ENCODE data around the gene SPRR3. TPM values are rescaled to one million over a fixed set of nuclear protein-coding genes. Genes with fewer than 3 reads are reported as not detected.
"Not testable (repeated sequence)": the region's sequence is repeated elsewhere in the genome, so short reads cannot be mapped to it uniquely, and the experiment has no call there.

SPRR3 gene
- total RNA-seq, 2 donors from 2014 or later = not detected

GRCh38 chr1:152996633-152997400 lies 4.7 kb upstream of the SPRR3 start:
- no peaks in the 10 kb centered on the region for H3K4me1 Mint-ChIP-seq
- H3K27me3 Mint-ChIP-seq = peaks cover 40% of the 10 kb centered on the region
- peaks cover 2% of the 10 kb centered on the region for H3K36me3 Mint-ChIP-seq (ENCODE audit: low read depth)
- H3K4me3 Mint-ChIP-seq = no peak overlapping the region
- no peak overlapping the region for H3K27ac Mint-ChIP-seq
- no peaks in the 10 kb centered on the region for H3K9me3 ChIP-seq (ENCODE audit: control insufficient read depth, low read length, poor library complexity, severe bottlenecking)
- ATAC-seq (no peak), DNase-seq (no peak)

DNA sequence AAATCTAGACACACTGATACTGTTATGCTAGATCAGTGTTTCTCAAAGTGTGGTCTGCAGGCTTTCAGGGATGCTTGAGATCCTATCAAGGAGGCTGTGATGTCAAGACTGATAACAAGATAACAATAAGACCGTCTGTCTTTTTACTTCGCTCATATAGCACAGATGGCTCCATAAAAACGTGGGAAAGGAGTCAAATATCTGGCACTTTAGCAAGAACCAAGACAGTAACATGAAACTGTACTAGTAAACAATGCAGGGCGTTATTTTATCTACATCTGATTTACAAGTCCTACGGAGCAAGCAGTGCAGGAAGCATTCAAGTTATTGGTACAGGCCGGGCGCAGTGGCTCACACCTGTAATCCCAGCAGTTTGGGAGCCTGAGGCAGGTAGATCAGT lies 3.6 kb upstream of the SPRR3 start:
- Mint-ChIP-seq H3K36me3 (ENCODE audit: low read depth) (peaks cover 2% of the 10 kb centered on the region), H3K4me1 (no peaks in the 10 kb centered on the region), H3K4me3 (no peak overlapping the region), H3K27me3 (peaks cover 36% of the 10 kb centered on the region), H3K27ac (no peak overlapping the region)
- H3K9me3 ChIP-seq (ENCODE audit: control insufficient read depth, low read length, poor library complexity, severe bottlenecking) = no peaks in the 10 kb centered on the region
- DNase-seq = no peak
- no peak for ATAC-seq

GRCh38 chr1:152998476-152998875 lies 3.1 kb upstream of the SPRR3 start:
- Mint-ChIP-seq H3K4me3 (no peak overlapping the region), H3K27me3 (peaks cover 32% of the 10 kb centered on the region), H3K4me1 (no peaks in the 10 kb centered on the region), H3K36me3 (ENCODE audit: low read depth) (peaks cover 2% of the 10 kb centered on the region), H3K27ac (no peak overlapping the region)
- no peak for DNase-seq
- ATAC-seq = no peak
- no peaks in the 10 kb centered on the region for H3K9me3 ChIP-seq (ENCODE audit: control insufficient read depth, low read length, poor library complexity, severe bottlenecking)

DNA sequence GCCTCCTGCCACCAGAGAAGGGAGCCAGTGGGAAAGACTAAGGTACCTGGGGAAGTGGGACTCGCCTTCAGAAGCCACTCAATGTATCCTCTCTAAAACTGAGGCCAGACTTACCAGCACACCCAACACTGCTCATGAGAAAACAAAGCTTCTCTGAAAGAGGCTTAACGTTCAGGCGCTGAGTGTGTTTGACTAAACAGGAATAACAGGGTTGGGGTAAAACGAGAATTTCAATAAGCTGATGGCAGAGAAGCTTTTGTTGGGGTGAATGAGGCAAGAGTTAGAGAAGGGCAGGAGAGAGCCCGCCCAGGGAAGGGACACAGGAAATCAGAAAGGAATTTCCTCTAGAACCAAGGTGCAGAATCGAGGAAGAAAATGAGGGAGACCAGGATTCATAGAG lies 1.7 kb upstream of the SPRR3 start:
- no peaks in the 10 kb centered on the region for H3K4me1 Mint-ChIP-seq
- ATAC-seq (no peak), DNase-seq (no peak)
- peaks cover 2% of the 10 kb centered on the region for H3K36me3 Mint-ChIP-seq (ENCODE audit: low read depth)
- peaks cover 34% of the 10 kb centered on the region for H3K27me3 Mint-ChIP-seq
- H3K27ac Mint-ChIP-seq = no peak overlapping the region
- H3K9me3 ChIP-seq (ENCODE audit: control insufficient read depth, low read length, poor library complexity, severe bottlenecking) = no peaks in the 10 kb centered on the region
- H3K4me3 Mint-ChIP-seq = no peak overlapping the region

DNA sequence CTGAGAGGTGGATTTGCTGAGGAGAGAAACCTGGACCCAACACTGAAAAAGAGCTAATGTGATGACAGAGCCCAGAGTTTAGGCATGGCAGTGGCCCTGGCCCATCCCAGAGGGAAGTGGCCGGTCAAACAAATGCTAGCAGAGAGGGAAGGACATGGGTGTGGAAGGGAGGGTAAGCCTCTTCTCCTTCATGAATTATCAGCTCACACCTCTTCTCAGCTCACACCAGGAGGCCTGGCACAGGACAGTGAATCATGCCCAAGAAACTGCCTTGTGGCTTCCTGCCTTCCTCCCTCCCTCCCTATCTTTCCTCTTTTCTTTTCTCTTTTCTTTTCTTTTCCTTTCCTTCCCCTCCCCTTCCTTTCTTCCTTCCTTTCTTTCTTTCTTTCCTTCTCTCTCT lies 1.3 kb upstream of the SPRR3 start:
- peaks cover 34% of the 10 kb centered on the region for H3K27me3 Mint-ChIP-seq
- no peaks in the 10 kb centered on the region for H3K4me1 Mint-ChIP-seq
- H3K4me3 Mint-ChIP-seq = no peak overlapping the region
- no peak overlapping the region for H3K27ac Mint-ChIP-seq
- no peak for ATAC-seq
- DNase-seq = no peak
- no peaks in the 10 kb centered on the region for H3K9me3 ChIP-seq (ENCODE audit: control insufficient read depth, low read length, poor library complexity, severe bottlenecking)
- H3K36me3 Mint-ChIP-seq (ENCODE audit: low read depth) = peaks cover 2% of the 10 kb centered on the region

DNA sequence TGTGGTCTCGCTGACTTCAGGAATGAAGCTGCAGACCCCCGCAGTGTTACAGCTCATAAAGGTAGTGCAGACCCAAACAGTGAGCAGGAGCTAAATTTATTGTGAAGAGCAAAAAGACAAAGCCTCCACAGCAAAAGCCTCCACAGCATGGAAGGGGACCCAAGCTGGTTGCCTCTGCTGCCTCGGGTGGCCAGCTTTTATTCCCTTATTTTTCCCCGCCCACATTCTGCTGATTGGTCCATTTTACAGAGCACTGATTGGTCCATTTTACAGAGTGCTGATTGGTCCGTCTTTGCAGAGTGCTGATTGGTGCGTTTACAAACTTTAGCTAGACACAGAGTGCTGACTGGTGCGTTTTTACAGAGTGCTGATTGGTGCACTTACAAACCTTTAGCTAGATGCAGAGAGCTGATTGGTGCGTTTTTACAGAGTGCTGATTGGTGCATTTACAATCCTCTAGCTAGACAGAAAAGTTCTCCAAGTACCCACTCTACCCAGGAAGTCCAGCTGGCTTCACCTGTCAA lies 9.7 kb downstream of the SPRR3 start:
- not testable (repeated sequence) for H3K4me1 Mint-ChIP-seq; ATAC-seq; DNase-seq; H3K9me3 ChIP-seq (ENCODE audit: control insufficient read depth, low read length, poor library complexity, severe bottlenecking); H3K36me3 Mint-ChIP-seq (ENCODE audit: low read depth); H3K27ac Mint-ChIP-seq; H3K4me3 Mint-ChIP-seq
- H3K27me3 Mint-ChIP-seq = peaks cover 15% of the 10 kb centered on the region

- peaks cover 65% of the 10 kb centered on the region for H3K27me3 Mint-ChIP-seq
- ATAC-seq = not testable (repeated sequence)
Observed at GRCh38 chr1:153021829-153022228, 20.3 kb downstream of the SPRR3 start.

DNA sequence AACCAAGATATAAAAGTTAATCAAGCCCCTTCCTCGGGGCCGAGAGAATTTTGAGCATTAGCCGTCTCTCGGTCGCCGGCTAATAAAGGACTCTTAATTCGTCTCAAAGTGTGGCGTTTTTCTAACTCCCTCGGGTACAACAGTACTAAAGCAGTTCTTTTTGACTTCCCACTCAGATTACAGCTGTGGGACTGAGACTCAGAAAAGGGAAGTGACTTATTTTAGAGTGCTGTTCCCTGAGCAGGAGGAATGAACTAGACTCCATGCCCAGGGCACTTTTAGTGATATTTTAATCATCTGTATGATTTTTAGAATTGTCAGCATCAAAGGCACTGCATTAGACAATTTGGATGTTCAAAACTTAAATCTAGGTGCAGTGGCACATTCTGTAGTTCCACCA lies 20.8 kb downstream of the SPRR3 start:
- H3K9me3 ChIP-seq (ENCODE audit: control insufficient read depth, low read length, poor library complexity, severe bottlenecking); H3K4me1 Mint-ChIP-seq; ATAC-seq; H3K36me3 Mint-ChIP-seq (ENCODE audit: low read depth); H3K27ac Mint-ChIP-seq; DNase-seq; H3K4me3 Mint-ChIP-seq: not testable (repeated sequence)
- peaks cover 66% of the 10 kb centered on the region for H3K27me3 Mint-ChIP-seq

More at GRCh38 chr1:153021829-153022228, 20.3 kb downstream of the SPRR3 start:
- H3K27ac Mint-ChIP-seq; H3K9me3 ChIP-seq (ENCODE audit: control insufficient read depth, low read length, poor library complexity, severe bottlenecking); H3K4me1 Mint-ChIP-seq; H3K4me3 Mint-ChIP-seq; DNase-seq; H3K36me3 Mint-ChIP-seq (ENCODE audit: low read depth): not testable (repeated sequence)

GRCh38 chr1:153023109-153023508 lies 21.6 kb downstream of the SPRR3 start:
- Mint-ChIP-seq H3K4me3 (no peak overlapping the region), H3K27ac (no peak overlapping the region), H3K4me1 (no peaks in the 10 kb centered on the region), H3K27me3 (peaks cover 61% of the 10 kb centered on the region), H3K36me3 (ENCODE audit: low read depth) (no peaks in the 10 kb centered on the region)
- no peak for ATAC-seq
- DNase-seq = no peak
- H3K9me3 ChIP-seq (ENCODE audit: control insufficient read depth, low read length, poor library complexity, severe bottlenecking) = no peaks in the 10 kb centered on the region

GRCh38 chr1:153024413-153024812 lies 22.9 kb downstream of the SPRR3 start:
- no peaks in the 10 kb centered on the region for H3K9me3 ChIP-seq (ENCODE audit: control insufficient read depth, low read length, poor library complexity, severe bottlenecking)
- no peak overlapping the region for H3K4me3 Mint-ChIP-seq
- DNase-seq = no peak
- no peaks in the 10 kb centered on the region for H3K4me1 Mint-ChIP-seq
- H3K27me3 Mint-ChIP-seq = peaks cover 54% of the 10 kb centered on the region
- ATAC-seq = no peak
- no peaks in the 10 kb centered on the region for H3K36me3 Mint-ChIP-seq (ENCODE audit: low read depth)
- H3K27ac Mint-ChIP-seq = no peak overlapping the region

DNA sequence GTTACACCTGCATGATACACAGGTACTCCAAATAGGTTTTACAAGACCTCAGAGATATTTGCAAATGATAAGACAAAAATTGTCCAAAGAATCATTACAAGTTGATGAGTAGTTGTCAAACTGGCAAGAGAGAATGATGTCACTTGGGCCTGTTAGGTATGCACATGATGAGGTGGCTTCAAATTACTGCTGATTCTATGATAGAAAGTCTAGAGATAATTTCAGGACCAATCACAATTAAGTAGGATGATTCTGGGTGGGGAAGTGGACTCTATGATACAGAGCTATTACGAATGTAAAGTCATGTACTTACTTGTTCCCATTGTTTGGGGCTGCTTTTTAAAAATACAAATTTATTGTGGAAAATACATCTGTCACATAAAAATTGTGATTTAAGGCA lies 24.2 kb downstream of the SPRR3 start:
- no peak for DNase-seq
- H3K9me3 ChIP-seq (ENCODE audit: control insufficient read depth, low read length, poor library complexity, severe bottlenecking) = no peaks in the 10 kb centered on the region
- H3K27me3 Mint-ChIP-seq = peaks cover 51% of the 10 kb centered on the region
- no peak overlapping the region for H3K4me3 Mint-ChIP-seq
- no peak overlapping the region for H3K27ac Mint-ChIP-seq
- no peaks in the 10 kb centered on the region for H3K4me1 Mint-ChIP-seq
- no peaks in the 10 kb centered on the region for H3K36me3 Mint-ChIP-seq (ENCODE audit: low read depth)
- no peak for ATAC-seq

DNA sequence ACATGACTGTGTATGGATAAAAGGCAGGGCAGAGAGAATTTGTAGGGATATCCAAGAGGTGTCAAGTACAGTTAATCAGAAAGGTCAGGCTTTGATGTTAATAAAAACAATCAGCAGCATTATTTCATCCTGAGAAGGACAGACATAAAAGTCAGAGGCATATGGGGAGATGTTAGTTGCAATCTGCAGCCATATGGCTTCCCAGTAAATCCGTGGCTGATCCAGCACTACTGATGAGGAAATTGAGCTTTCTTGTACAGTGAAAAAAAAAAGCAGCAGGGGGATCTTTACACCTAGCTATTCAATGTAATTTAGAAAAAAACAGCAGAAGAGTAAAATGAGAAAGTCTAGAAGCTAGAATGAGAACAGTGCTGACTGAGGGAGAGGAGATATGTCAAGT lies 27.2 kb downstream of the SPRR3 start:
- Mint-ChIP-seq H3K36me3 (ENCODE audit: low read depth) (no peaks in the 10 kb centered on the region), H3K27me3 (peaks cover 41% of the 10 kb centered on the region), H3K27ac (no peak overlapping the region), H3K4me1 (no peaks in the 10 kb centered on the region), H3K4me3 (no peak overlapping the region)
- ATAC-seq (no peak), DNase-seq (no peak)
- no peaks in the 10 kb centered on the region for H3K9me3 ChIP-seq (ENCODE audit: control insufficient read depth, low read length, poor library complexity, severe bottlenecking)

- no peak for DNase-seq
- Mint-ChIP-seq H3K27ac (no peak within 1 kb of the TSS), H3K36me3 (ENCODE audit: low read depth) (no peaks in the 10 kb centered on the region), H3K4me1 (no peaks in the 10 kb centered on the region), H3K4me3 (no peak within 1 kb of the TSS), H3K27me3 (peaks cover 42% of the 10 kb centered on the region)
- no peaks in the 10 kb centered on the region for H3K9me3 ChIP-seq (ENCODE audit: control insufficient read depth, low read length, poor library complexity, severe bottlenecking)
- ATAC-seq = no peak
Observed at GRCh38 chr1:153030895-153031294, 29.3 kb downstream of the SPRR3 start, which contains the start of gene SPRR1B. Gene SPRR1B (plus strand): TSS chr1:153031203. CDS start chr1:153032346, 1,143 bp downstream.

DNA sequence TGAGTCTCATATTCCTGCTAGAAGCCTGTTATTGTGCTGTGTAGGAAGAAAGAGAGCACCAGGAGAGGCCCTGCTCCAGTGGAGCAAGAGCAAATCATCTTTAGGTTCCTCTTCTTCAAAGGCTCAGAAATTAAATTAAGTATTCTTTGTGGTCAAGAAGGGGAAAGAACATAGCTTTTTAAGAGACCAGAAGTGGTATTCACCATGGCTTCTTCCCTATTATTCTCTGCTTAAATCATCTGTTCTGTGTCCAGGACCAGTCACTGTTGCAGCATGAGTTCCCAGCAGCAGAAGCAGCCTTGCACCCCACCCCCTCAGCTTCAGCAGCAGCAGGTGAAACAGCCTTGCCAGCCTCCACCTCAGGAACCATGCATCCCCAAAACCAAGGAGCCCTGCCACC lies 30.5 kb downstream of the SPRR3 start:
- H3K9me3 ChIP-seq (ENCODE audit: control insufficient read depth, low read length, poor library complexity, severe bottlenecking) = no peaks in the 10 kb centered on the region
- H3K36me3 Mint-ChIP-seq (ENCODE audit: low read depth) = no peaks in the 10 kb centered on the region
- H3K27ac Mint-ChIP-seq = no peak overlapping the region
- no peak overlapping the region for H3K4me3 Mint-ChIP-seq
- DNase-seq (no peak), ATAC-seq (no peak)
- no peaks in the 10 kb centered on the region for H3K4me1 Mint-ChIP-seq
- H3K27me3 Mint-ChIP-seq = peaks cover 42% of the 10 kb centered on the region
